ENCODE data around the gene ADGRA3.

Gene ADGRA3

DNA sequence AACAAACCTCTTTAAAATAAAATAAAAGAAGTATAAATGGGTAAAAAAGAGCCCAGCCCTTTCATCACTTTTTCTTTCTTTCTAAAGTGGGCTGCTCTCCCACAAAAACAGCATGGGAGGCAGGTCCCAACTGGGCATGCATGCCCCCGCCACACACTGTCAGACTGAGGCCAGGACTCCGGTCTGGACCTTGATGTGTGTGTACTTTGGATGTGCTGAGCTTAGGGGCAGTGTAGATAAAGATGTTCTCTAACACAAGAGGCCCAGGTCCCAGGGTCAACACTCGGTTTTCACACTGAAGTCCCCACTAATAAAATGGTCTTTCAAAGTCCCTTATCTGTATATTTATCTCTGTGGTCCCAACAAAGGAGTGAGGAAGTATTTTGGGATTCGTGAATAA lies 44.4 kb downstream of the ADGRA3 start:
- TF ChIP-seq, protein P1, sequence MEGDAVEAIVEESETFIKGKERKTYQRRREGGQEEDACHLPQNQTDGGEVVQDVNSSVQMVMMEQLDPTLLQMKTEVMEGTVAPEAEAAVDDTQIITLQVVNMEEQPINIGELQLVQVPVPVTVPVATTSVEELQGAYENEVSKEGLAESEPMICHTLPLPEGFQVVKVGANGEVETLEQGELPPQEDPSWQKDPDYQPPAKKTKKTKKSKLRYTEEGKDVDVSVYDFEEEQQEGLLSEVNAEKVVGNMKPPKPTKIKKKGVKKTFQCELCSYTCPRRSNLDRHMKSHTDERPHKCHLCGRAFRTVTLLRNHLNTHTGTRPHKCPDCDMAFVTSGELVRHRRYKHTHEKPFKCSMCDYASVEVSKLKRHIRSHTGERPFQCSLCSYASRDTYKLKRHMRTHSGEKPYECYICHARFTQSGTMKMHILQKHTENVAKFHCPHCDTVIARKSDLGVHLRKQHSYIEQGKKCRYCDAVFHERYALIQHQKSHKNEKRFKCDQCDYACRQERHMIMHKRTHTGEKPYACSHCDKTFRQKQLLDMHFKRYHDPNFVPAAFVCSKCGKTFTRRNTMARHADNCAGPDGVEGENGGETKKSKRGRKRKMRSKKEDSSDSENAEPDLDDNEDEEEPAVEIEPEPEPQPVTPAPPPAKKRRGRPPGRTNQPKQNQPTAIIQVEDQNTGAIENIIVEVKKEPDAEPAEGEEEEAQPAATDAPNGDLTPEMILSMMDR (IDR thresholded peaks at IDR 0.05), result no peak

DNA sequence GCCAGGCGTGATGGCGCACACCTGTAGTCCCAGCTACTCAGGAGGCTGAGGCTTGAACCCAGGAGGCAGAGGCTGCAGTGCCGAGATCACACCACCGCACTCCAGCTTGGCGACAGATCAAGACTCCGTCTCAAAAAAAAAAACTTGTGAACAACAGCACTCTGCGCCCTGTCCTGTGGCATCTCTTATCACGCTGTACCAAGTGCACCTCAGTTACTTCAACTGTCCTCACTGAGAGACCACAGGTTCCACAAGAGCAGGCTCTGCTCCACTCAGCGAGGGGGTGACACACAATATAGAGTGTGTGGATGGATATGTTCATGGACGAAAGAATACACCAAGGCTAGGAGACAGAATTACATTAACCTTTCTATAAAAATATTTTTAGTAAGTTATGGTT lies 49.3 kb downstream of the ADGRA3 start:
- TF ChIP-seq, protein P1 (IDR thresholded peaks at IDR 0.05), result no peak

DNA sequence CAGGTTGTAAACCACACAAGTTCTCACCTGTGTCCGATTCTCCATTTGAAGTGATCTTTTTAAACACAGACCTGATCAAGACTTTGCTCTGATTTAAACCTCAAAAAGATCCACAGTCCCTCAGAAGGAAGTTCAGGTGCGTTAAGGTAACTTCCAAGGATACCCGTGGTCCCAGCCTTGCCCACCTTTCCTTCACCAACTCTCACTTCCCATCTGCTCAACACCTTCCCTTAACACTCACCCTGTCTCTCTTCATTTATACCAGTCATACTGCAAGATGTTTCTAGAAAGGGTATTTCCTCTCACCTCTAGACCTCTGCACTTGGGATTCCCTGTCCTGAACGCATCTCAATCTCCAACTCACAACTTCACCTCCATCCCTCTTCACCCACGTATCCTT lies 49.9 kb downstream of the ADGRA3 start:
- TF ChIP-seq, protein P1 (IDR thresholded peaks at IDR 0.05), result no peak

DNA sequence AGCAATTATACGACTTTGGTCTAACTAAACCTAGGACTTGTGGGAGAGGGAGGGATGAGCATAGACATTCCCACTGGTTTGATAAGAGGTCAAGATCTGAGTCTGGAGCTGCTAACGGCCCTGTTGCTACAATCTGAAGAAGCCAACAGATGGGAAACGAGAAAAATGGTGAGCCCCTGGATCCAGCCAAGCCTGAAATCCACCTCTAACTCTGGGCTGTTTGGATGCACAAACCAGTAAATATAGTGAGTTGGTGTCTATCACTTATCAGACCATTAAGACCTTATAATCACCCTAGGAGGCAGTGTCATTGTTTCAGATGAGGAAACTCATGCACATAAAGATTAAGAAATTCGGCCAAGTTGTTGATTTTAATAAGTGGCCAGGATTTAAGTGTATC lies 50.5 kb downstream of the ADGRA3 start:
- TF ChIP-seq, protein P1 (IDR thresholded peaks at IDR 0.05), result no peak

DNA sequence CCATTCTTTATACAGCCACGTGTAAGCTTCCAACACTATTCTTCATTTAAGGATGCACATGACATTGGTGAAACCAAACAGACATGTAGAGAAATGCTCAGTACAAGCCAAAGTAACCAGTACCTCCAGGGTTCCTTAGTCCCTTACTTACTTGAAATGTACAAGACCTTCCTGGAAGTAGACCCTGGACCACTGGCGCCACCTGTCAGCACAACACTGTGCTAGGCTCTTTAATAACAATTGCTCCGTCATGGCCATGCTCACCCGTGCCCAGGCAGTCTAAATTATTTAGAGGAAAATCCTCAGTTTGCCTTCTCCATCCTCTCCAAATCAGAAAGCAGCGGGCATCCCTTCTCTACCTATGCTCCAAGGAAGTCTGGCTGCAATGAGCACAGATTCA lies 52.7 kb downstream of the ADGRA3 start:
- TF ChIP-seq, protein P1 (IDR thresholded peaks at IDR 0.05), result no peak

DNA sequence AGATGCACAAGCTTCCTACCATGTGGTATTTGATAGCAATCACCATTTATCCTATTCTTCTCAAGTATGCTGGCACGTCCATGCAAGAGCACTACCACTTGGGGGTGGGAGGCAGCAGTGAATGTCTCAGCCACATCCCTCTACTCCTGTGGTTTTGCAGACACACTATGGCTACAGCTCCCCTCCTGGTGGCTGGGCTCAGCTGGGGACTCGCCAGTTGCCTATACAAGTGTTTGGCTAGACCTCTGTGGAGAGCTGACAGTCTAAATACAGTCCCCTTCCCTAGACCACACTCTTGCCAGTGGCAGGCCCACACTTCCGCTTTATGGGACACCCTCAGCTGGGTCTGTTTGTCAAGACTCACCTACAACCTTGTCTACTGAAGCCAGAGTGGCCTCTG lies 53.2 kb downstream of the ADGRA3 start:
- TF ChIP-seq, protein P1 (IDR thresholded peaks at IDR 0.05), result no peak

DNA sequence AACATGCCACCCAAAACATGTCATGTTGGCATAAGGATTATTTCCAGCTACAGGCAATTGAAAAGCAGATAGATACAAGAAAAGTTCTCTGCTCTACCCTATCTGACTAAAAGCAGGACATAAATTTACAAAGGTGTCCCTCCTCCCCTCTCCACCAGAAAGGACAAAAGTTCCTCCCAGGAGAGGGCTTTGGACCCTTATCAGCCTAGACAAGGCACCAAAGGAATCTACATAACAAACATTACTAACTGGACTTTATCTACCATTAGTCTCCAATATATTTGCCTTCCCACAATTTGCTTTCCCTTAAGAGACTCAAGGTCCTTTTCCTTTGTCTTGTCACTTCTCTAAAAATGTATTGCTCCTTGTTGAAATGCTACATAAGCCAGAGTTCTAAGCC lies 55.6 kb downstream of the ADGRA3 start:
- TF ChIP-seq, protein P1 (IDR thresholded peaks at IDR 0.05), result no peak

DNA sequence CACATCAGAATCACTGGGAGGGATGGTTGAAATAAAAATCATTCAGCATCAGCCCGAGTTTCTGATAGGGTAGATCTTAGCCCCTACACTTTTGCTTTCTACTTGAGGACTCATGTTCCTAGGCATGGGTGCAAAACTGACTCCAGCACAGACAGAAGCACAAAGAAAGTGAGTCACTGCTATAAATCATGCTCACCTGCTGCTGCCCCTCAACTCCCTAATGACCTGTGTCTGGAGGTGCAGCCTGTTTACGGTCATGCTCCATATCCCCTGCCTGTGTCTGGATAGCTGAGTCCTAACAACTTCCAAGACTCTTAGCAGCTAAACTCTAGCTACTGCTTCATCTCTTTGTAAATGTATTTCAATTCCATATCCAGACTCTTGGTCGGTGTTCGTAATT lies 57.8 kb downstream of the ADGRA3 start:
- TF ChIP-seq, protein P1 (IDR thresholded peaks at IDR 0.05), result no peak

All from LNCAP (cell line).